Measurements from ENCODE around the gene HOATZ.

GRCh38 chr11:111531687-111532364, 17.2 kb downstream of the HOATZ start:
- TF ChIP-seq CTCF (conservative IDR thresholded peaks at IDR 0.05 in 1 of 2, IDR thresholded peaks at IDR 0.05 in 1 of 2; ENCODE audit: low read depth in 1 of 2, low read length in 2 of 2) (no peak), EZH2 (IDR thresholded peaks at IDR 0.05; ENCODE audit: low read length, missing control alignments) (no peak)

All from fibroblast of lung (primary cell).